T1000 (cell line): Measurements from ENCODE around the gene CDK14.

ENCODE experiments used
- DNase-seq: peaks from one replicate; lab custom pipeline; 2025; ENCODE audit warnings: mixed read lengths; lab: John Stamatoyannopoulos, UW

Gene CDK14

GRCh38 chr7:91005841-91006240 is 409.7 kb downstream of the CDK14 start:
- no peak for DNase-seq

- DNase-seq = no peak
These were observed 411.2 kb downstream of the CDK14 start for GRCh38 chr7:91007371-91007770.

GRCh38 chr7:91013078-91013477 is 417.0 kb downstream of the CDK14 start:
- no peak for DNase-seq

- no peak for DNase-seq
These were observed 423.7 kb downstream of the CDK14 start for GRCh38 chr7:91019686-91020385.

GRCh38 chr7:91020636-91021385 is 424.7 kb downstream of the CDK14 start:
- DNase-seq = no peak

- no peak for DNase-seq
These were observed 425.8 kb downstream of the CDK14 start for GRCh38 chr7:91021956-91022355.

GRCh38 chr7:91025906-91026390 is 429.8 kb downstream of the CDK14 start:
- DNase-seq = no peak

GRCh38 chr7:91029688-91030087 is 433.6 kb downstream of the CDK14 start:
- DNase-seq = no peak

GRCh38 chr7:91030680-91031380 is 434.7 kb downstream of the CDK14 start:
- no peak for DNase-seq

GRCh38 chr7:91031757-91032156 is 435.6 kb downstream of the CDK14 start:
- DNase-seq = no peak

GRCh38 chr7:91033574-91033973 is 437.5 kb downstream of the CDK14 start:
- DNase-seq = no peak

GRCh38 chr7:91034459-91035368 is 438.6 kb downstream of the CDK14 start:
- DNase-seq = peak; percentile 4

- DNase-seq = no peak
These were observed 442.9 kb downstream of the CDK14 start for GRCh38 chr7:91039033-91039432.

GRCh38 chr7:91041141-91041540 is 445.0 kb downstream of the CDK14 start:
- no peak for DNase-seq

GRCh38 chr7:91041901-91042484 is 445.9 kb downstream of the CDK14 start:
- DNase-seq = no peak

GRCh38 chr7:91043186-91043585 is 447.1 kb downstream of the CDK14 start:
- no peak for DNase-seq

GRCh38 chr7:91043924-91044645 is 448.0 kb downstream of the CDK14 start:
- DNase-seq = no peak

- DNase-seq = no peak
These were observed 449.5 kb downstream of the CDK14 start for GRCh38 chr7:91045606-91046005.

GRCh38 chr7:91046322-91047089 is 450.4 kb downstream of the CDK14 start:
- DNase-seq = no peak

GRCh38 chr7:91047636-91048035 is 451.5 kb downstream of the CDK14 start:
- no peak for DNase-seq
